Measurements from ENCODE around the gene CDADC1.

DNA sequence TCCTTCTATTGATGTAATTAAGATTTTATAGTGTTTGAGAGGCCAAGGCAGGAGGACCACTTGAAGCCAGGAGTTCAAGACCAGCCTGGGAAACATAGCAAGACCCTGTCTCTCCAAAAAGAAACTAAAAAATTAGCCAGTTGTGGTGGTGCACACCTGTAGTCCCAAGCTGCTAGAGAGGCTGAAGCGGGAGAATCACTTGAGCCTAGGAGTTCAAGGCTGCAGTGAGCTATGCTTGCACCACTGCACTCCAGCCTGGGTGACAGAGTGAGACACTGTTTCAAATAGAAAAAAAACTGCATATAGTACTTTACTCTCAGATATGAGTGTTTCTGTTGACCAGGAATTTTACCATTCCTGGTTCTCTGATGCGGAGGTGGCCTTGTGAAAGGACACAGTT lies 48.9 kb downstream of the CDADC1 start:
- TF ChIP-seq, protein P1, sequence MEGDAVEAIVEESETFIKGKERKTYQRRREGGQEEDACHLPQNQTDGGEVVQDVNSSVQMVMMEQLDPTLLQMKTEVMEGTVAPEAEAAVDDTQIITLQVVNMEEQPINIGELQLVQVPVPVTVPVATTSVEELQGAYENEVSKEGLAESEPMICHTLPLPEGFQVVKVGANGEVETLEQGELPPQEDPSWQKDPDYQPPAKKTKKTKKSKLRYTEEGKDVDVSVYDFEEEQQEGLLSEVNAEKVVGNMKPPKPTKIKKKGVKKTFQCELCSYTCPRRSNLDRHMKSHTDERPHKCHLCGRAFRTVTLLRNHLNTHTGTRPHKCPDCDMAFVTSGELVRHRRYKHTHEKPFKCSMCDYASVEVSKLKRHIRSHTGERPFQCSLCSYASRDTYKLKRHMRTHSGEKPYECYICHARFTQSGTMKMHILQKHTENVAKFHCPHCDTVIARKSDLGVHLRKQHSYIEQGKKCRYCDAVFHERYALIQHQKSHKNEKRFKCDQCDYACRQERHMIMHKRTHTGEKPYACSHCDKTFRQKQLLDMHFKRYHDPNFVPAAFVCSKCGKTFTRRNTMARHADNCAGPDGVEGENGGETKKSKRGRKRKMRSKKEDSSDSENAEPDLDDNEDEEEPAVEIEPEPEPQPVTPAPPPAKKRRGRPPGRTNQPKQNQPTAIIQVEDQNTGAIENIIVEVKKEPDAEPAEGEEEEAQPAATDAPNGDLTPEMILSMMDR (IDR thresholded peaks at IDR 0.05): no peak
- TF ChIP-seq POLR2A (IDR thresholded peaks at IDR 0.05): no peak

Measured in right lobe of liver (tissue), 4 donors.